T-helper 9 cell (primary cell): ENCODE results near the gene TTYH2.

Experiments used
- DNase-seq: peaks from one replicate; pipeline ENCODE4 v3.0.0-alpha.2; 2020

Gene TTYH2

GRCh38 chr17:74296548-74296936 is 83.2 kb downstream of the TTYH2 start:
- no peak for DNase-seq

GRCh38 chr17:74297941-74298340 is 84.6 kb downstream of the TTYH2 start:
- DNase-seq, result no peak

- no peak for DNase-seq
These were observed 85.4 kb downstream of the TTYH2 start for GRCh38 chr17:74298778-74299177.

- no peak for DNase-seq
These were observed 86.0 kb downstream of the TTYH2 start for GRCh38 chr17:74299226-74300009.

GRCh38 chr17:74303305-74303704 is 89.9 kb downstream of the TTYH2 start:
- no peak for DNase-seq

- no peak for DNase-seq
These were observed 90.8 kb downstream of the TTYH2 start for GRCh38 chr17:74304184-74304583.

GRCh38 chr17:74305865-74306654 is 92.7 kb downstream of the TTYH2 start:
- no peak for DNase-seq

- no peak for DNase-seq
These were observed 94.8 kb downstream of the TTYH2 start for GRCh38 chr17:74307984-74308773.

GRCh38 chr17:74309902-74310301 is 96.5 kb downstream of the TTYH2 start:
- DNase-seq, result no peak
